ENCODE measurements around the gene RPN2. TPM values are rescaled to one million over a fixed set of nuclear protein-coding genes. Genes with fewer than 3 reads are reported as not detected.

The RPN2 gene
- polyA plus RNA-seq, 1 of the 3 experiments (the other 2 are of a cell fraction), result 420 TPM

GRCh38 chr20:37154684-37155298 lies 24.3 kb upstream of the RPN2 start:
- H3K4me3 ChIP-seq (ENCODE audit: low read depth in 2 of 2, low read length in 1 of 2), result no peak overlapping the region
- H3K9me3 ChIP-seq, result no peaks in the 10 kb centered on the region
- no peak overlapping the region for H3K4me2 ChIP-seq
- H3K27me3 ChIP-seq (ENCODE audit: insufficient read depth), result no peaks in the 10 kb centered on the region
- H3K9ac ChIP-seq, result no peak overlapping the region
- TF ChIP-seq FOXJ3 (CRISPR knock-in tag; IDR thresholded peaks at IDR 0.05), result no peak
- no peak for TF ChIP-seq RCOR1 (IDR thresholded peaks at IDR 0.05; ENCODE audit: low read length)
- TF ChIP-seq RXRA (IDR thresholded peaks at IDR 0.05; ENCODE audit: borderline replicate concordance, low read depth), result no peak
- TF ChIP-seq CHD2 (IDR thresholded peaks at IDR 0.05; ENCODE audit: low read length, partially characterized antibody), result no peak
- no peak for TF ChIP-seq GATA2 (CRISPR knock-in tag; IDR thresholded peaks at IDR 0.05)
- TF ChIP-seq MAX (IDR thresholded peaks at IDR 0.05; ENCODE audit: low read depth), result no peak
- H2AFZ ChIP-seq (ENCODE audit: low read depth), result no peak overlapping the region
- POLR2A ChIA-PET, result no interaction called here
- WGBS (ENCODE audit: low lambda C conversion rate), result 85% methylated on average over 6 of the region's 6 CpGs
- no peaks in the 10 kb centered on the region for H3K4me1 ChIP-seq (ENCODE audit: control insufficient read depth in 1 of 2, insufficient read depth in 2 of 2, low read depth in 1 of 2, low read length in 1 of 2)
- H3K27ac ChIP-seq (ENCODE audit: low read depth in 2 of 2, low read length in 1 of 2), result no peak overlapping the region
- no peak for DNase-seq
- no peaks in the 10 kb centered on the region for H4K20me1 ChIP-seq (ENCODE audit: insufficient read depth)
- no peaks in the 10 kb centered on the region for H3F3A ChIP-seq (replicated peaks; ENCODE audit: insufficient read depth)
- CTCF ChIA-PET, result interaction anchor here (1.4 kb wide), 1 partner anchor 409 kb away, joined by 3 read pairs; no protein-coding TSS in a partner anchor
- no peaks in the 10 kb centered on the region for H3K9me2 ChIP-seq
- no peaks in the 10 kb centered on the region for H3K36me3 ChIP-seq (replicated peaks in 1 of 2; ENCODE audit: control insufficient read depth in 1 of 2, insufficient read depth in 2 of 2, low read length in 1 of 2)
- H3K79me2 ChIP-seq (ENCODE audit: insufficient read depth), result no peaks in the 10 kb centered on the region

GRCh38 chr20:37155987-37156386 lies 23.1 kb upstream of the RPN2 start:
- Histone ChIP-seq H3K9ac (no peak overlapping the region), H3K9me2 (no peaks in the 10 kb centered on the region), H3F3A (replicated peaks; ENCODE audit: insufficient read depth) (no peaks in the 10 kb centered on the region), H3K27ac (ENCODE audit: low read depth in 2 of 2, low read length in 1 of 2) (no peak overlapping the region), H2AFZ (ENCODE audit: low read depth) (no peak overlapping the region), H4K20me1 (ENCODE audit: insufficient read depth) (no peaks in the 10 kb centered on the region), H3K4me3 (ENCODE audit: low read depth in 2 of 2, low read length in 1 of 2) (no peak overlapping the region), H3K79me2 (ENCODE audit: insufficient read depth) (no peaks in the 10 kb centered on the region), H3K36me3 (replicated peaks in 1 of 2; ENCODE audit: control insufficient read depth in 1 of 2, insufficient read depth in 2 of 2, low read length in 1 of 2) (no peaks in the 10 kb centered on the region), H3K27me3 (ENCODE audit: insufficient read depth) (no peaks in the 10 kb centered on the region), H3K9me3 (no peaks in the 10 kb centered on the region), H3K4me1 (ENCODE audit: control insufficient read depth in 1 of 2, insufficient read depth in 2 of 2, low read depth in 1 of 2, low read length in 1 of 2) (no peaks in the 10 kb centered on the region), H3K4me2 (no peak overlapping the region)
- TF ChIP-seq TEAD4 (IDR thresholded peaks at IDR 0.05; ENCODE audit: borderline replicate concordance, insufficient read depth) (no peak), RAD21 (IDR thresholded peaks at IDR 0.05; ENCODE audit: low read length) (no peak), CHD2 (IDR thresholded peaks at IDR 0.05; ENCODE audit: low read length, partially characterized antibody) (no peak), TAF1 (IDR thresholded peaks at IDR 0.05; ENCODE audit: borderline replicate concordance, low read depth, low read length) (no peak), GATA2 (CRISPR knock-in tag; IDR thresholded peaks at IDR 0.05) (no peak), JUND (IDR thresholded peaks at IDR 0.05) (no peak), FOXM1 (IDR thresholded peaks at IDR 0.05; ENCODE audit: low read depth) (no peak), MXI1 (IDR thresholded peaks at IDR 0.05; ENCODE audit: low read depth, low read length) (no peak), RFX5 (IDR thresholded peaks at IDR 0.05; ENCODE audit: low read length) (no peak), YY1 (IDR thresholded peaks at IDR 0.05; ENCODE audit: low read depth) (no peak), MEF2A (IDR thresholded peaks at IDR 0.05; ENCODE audit: borderline replicate concordance, low read depth) (no peak)
- DNase-seq, result no peak
- ChIA-PET CTCF (interaction anchor here (0.9 to 1.4 kb wide), 3 partner anchors 18 to 408 kb away, joined by 3 to 4 read pairs (median 3); no protein-coding TSS in a partner anchor), POLR2A (no interaction called here)
- 85% methylated on average over 9 of the region's 9 CpGs for WGBS (ENCODE audit: low lambda C conversion rate)
